GM04504 (cell line): ENCODE measurements around the gene MYLK.

Experiments used
- DNase-seq: peaks from one replicate; pipeline ENCODE4 v3.0.0-alpha.2; 2012; ENCODE audit warnings: low read depth

The MYLK gene

GRCh38 chr3:123831420-123831819, 52.7 kb downstream of the MYLK start:
- no peak for DNase-seq

- DNase-seq: no peak
Observed at GRCh38 chr3:123821920-123822319, 62.2 kb downstream of the MYLK start.

- no peak for DNase-seq
Observed at GRCh38 chr3:123819949-123820348, 64.2 kb downstream of the MYLK start.

GRCh38 chr3:123818921-123819429, 65.2 kb downstream of the MYLK start:
- DNase-seq: no peak

GRCh38 chr3:123818324-123818920, 65.7 kb downstream of the MYLK start:
- DNase-seq: no peak

DNA sequence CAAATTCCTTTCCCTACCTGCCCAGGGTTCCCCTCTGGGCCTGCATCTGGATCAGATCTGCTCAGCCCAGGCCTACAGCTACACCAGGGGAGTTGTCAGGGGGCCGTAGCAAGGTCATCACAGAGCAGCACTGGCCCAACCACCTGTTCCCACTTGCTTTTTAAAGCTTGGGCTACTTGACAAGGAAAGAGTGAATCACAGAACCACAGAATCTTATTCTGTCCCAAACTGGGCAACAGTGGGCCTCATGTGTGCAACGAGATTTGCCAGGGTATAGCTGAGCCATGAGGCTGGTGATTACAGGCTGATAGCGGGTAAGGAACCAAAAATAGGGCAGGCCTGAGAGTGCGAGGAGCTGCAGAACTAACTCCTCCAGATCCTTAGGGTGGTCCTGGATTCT, 66.7 kb downstream of the MYLK start:
- DNase-seq: no peak

DNA sequence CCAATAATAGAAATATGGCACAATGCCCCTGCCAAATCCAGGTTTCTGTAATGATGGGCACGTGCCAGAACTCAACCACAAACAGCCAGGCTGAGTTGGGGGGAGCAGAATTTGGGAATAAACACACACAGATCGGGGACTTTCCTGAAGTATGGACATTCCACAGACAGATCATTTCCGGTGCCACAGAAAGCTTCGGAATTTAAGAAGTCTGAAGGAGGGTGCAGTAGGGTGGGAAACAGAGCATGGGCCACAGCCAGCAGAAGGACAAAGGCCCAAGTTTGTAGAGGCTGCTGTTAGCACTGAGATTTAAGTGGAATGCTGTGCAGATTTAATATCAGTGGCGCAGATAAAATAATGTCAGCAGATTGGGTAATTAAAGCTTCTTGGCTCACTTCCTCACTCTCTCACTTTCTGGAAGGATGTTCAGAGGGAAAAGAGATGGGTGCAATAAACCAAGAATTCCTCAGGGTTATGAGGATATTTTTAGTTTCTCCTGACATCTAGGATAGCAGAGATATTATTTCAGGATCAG, 67.4 kb downstream of the MYLK start:
- DNase-seq: peak; percentile 76

DNA sequence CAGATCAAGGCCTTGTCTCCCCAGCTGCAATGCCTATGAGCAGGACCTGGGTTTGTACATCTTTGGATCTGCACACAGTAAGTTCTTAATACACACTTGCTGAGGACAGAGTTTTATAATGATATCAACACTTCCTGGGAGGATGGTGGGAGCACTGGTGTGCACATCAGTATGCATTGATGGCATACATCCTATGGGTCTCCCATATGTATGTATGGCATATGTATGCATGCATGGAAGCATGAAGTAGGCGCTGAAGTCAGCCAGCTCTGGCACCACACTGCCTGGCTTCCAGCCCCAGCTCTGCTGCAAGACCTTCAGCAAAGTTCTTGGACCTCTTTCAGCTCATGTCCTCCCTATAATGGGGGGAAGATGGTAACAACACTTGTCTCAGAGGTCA, 68.2 kb downstream of the MYLK start:
- DNase-seq: no peak

GRCh38 chr3:123813876-123814275, 70.3 kb downstream of the MYLK start:
- DNase-seq: no peak

GRCh38 chr3:123809597-123809996, 74.5 kb downstream of the MYLK start:
- DNase-seq: no peak

GRCh38 chr3:123808812-123809211, 75.3 kb downstream of the MYLK start:
- no peak for DNase-seq

GRCh38 chr3:123807820-123808219, 76.3 kb downstream of the MYLK start:
- DNase-seq: no peak

DNA sequence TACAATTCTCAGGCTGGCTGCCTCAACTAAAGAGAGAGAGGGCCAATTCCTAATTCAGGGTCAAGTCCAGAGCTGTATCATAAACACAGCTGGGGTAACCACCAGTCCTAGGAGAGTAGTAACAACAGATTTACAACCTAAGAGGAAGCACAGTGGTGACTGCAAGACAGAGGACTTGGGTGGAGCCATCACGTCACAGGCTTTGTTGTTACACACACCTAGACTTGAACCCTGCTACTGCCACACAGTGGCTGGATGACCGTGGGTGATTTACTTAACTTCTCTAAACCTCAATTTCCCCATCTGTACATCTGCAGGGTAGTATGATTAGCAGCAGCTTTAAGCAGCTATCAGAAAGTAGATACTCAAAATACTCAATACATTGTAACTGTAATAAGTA, 78.6 kb downstream of the MYLK start:
- no peak for DNase-seq

- no peak for DNase-seq
Observed at GRCh38 chr3:123805101-123805500, 79.0 kb downstream of the MYLK start.

GRCh38 chr3:123804676-123805075, 79.5 kb downstream of the MYLK start:
- DNase-seq: no peak

GRCh38 chr3:123803521-123803920, 80.6 kb downstream of the MYLK start:
- no peak for DNase-seq

DNA sequence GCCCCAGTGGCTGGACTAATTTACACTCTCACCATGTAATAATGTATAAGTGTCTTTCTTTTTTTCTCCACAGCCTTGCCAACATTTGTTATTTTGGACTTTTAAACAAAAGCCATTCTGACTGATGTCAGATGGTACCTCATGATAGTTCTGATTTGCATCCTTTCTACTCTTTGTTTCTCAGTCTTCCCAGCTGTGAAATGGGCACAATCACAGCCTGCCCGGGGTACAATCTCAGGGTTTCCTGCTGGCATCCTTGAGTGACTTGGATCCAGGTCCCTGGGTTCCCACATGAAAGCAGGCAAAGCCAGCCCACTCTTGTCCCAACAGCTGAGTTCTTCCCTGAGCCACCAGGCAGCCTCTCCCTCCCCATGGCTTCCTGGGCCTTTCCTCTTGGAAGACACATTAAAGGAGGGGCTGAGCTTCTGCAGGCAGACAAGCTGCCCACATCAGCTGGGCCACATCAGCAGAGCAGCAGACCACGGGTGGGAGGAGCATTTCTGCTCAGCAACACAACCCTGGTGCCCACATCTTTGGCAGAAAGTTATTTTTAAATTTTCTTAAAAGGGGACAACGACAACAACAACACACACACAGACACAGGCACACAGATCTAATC, 82.0 kb downstream of the MYLK start:
- no peak for DNase-seq

DNA sequence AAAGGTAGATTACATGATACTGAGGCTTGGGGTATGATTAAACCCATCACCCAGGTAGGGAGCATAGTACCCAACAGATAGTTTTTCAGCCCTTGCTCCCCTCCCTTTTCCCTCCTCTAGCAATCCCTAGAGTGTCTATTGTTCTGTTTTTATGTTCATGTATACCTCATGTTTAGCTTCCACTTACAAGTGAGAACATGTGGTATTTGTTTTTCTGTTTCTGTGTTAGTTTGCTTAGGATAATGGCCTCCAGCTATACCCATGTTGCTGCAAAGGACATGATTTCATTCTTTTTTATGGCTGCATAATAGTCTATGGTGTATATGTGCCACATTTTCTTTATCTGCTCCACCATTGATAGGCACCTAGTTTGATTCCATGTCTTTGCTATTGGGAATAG, 82.7 kb downstream of the MYLK start:
- no peak for DNase-seq

GRCh38 chr3:123800362-123800682, 83.8 kb downstream of the MYLK start:
- DNase-seq: no peak

DNA sequence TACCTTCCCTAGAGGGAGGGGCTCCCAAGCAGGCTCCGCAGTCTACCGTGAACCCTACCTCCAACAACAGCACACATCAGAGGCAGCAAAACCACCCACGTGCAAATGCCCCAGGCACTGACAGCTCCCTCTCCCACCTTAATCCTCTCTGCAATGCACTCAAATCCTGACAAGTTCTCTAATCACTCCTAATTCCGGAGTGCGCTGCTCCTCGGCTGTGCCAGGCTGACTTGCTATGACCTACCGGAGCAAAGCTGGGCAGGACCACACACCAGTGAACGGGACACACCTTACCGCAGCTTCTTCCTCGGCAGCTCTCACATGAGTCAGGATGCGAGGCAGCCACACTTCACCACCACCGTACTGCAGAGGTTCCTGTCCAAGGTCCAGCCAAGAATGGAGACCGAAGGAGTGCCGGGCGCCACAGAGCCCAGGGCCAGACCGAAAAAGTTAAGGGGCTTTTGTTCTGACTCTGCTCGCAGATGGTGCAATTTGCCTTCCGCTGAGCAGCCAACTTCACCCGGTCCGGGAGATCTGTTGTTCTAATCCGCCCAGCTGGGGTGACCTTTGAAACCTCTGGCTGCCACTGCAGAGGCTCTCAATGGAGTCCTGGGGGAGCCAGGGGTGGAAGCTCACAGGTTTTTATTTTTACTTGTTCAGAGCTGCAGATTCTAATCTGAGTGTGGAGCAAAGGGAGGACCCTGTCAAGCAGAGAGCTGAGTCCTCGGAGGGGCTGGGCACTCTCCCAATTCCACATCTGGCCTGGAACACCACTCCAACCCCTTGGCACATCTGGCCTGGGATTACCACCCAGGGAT, 84.4 kb downstream of the MYLK start:
- no peak for DNase-seq

GRCh38 chr3:123798550-123798949, 85.6 kb downstream of the MYLK start:
- no peak for DNase-seq

DNA sequence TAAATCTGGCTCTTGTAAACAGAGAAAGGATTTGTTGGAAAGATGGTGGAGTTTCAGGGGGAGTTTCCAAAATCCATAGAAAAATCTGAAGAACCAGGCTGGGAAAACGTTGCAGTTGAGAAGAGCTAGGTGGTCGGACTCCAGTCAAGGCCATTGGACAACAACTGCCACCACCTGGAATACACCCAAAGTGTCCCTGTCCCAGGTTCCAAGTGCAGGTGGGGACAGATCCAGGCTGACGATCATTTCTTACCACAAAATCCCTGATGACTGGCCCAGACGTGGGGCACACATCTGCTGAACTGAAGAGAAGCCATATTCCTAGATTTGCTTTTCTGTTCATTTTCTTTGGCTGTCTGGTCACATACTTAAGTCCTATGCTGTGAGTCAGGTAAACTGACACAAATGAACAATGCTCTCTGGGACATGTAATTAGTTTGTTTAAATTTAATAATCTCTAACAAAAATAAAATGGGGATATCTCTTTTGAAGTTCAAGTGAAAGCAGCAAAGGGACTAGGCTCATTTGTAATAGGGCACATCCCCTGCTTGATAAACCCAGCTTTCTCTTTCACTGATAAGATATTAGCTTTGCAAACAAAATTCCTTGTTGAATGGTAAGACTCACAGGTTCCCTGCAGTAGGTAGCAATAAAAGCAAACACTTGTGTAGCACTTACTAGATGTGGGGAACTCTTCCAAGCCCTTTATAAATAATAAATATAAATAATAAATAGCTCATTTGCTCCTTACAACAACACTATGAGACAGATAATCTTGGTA, 88.5 kb downstream of the MYLK start:
- no peak for DNase-seq
